Esophagus muscularis mucosa (tissue), 4 donors: Measurements from ENCODE around the gene RAB44. TPM values are rescaled to one million over a fixed set of nuclear protein-coding genes. Genes with fewer than 3 reads are reported as not detected.
A peak's percentile ranks its signal among the peaks of the same experiment; 100 is the strongest.

Experiments
- DNase-seq: peaks from one replicate; pipeline ENCODE4 v3.0.0-alpha.2; 2017; ENCODE audit errors: extremely low spot score
- H3K27ac ChIP-seq, 4 donors: fragments of 200-600 bp; sonication (generic); replicated peaks in 1 of 4; 1 replicate in 3 of 4; 2 replicates in 1 of 4; pipeline ENCODE4 v1.5.1; 2016 to 2019; ENCODE audit warnings: mild to moderate bottlenecking in 1 of 4
- H3K27me3 ChIP-seq, 4 donors: fragments of 200-600 bp; sonication (generic); one replicate each; pipeline versions ENCODE4 v1.5.1 to v1.6.0; 2016 to 2019
- H3K36me3 ChIP-seq, 4 donors: fragments of 200-600 bp; sonication (generic); one replicate each; pipeline ENCODE4 v1.5.1; 2016 to 2019
- H3K4me1 ChIP-seq, 4 donors: fragments of 200-600 bp; sonication (generic); one replicate each; pipeline ENCODE4 v1.5.1; 2016 to 2019
- H3K4me3 ChIP-seq, 4 donors: fragments of 200-600 bp; sonication (generic); 1 replicate in 2 of 4; 2 replicates in 2 of 4; pipeline ENCODE4 v1.5.1; 2016 to 2019; ENCODE audit warnings: mild to moderate bottlenecking in 4 of 4, moderate library complexity in 1 of 4
- H3K9me3 ChIP-seq, 4 donors: fragments of 200-600 bp; sonication (generic); 1 replicate in 3 of 4; 2 replicates in 1 of 4; pipeline ENCODE4 v1.5.1; 2016 to 2019
- CTCF ChIP-seq, 3 experiments: fragments of 200-600 bp in 2 of 3; fragments of 450-650 bp in 1 of 3; sonication (generic) in 2 of 3; IDR thresholded peaks; one replicate each; pipeline ENCODE4 v1.5.1; 2017 to 2019; ENCODE audit warnings: antibody characterized with exemption in 3 of 3, mild to moderate bottlenecking in 2 of 3, moderate library complexity in 1 of 3
- EP300 ChIP-seq: sonication (generic); formaldehyde crosslinking; IDR thresholded peaks from one replicate; pipeline ENCODE4 v1.6.1; 2017; ENCODE audit warnings: antibody characterized with exemption
- POLR2A ChIP-seq: fragments of 450-650 bp; IDR thresholded peaks from one replicate; pipeline ENCODE4 v1.6.1; 2017; ENCODE audit warnings: antibody characterized with exemption, moderate library complexity, mild to moderate bottlenecking, low read depth
- POLR2AphosphoS5 ChIP-seq, 2 donors: sonication (generic); formaldehyde crosslinking; IDR thresholded peaks; one replicate each; pipeline ENCODE4 v1.6.1; 2017; ENCODE audit warnings: antibody characterized with exemption in 2 of 2
- WGBS: methylation state at CpG from one replicate; pipeline ENCODE4 v1.1.5; 2018; 5-methylcytosine and 5-hydroxymethylcytosine counted together
- intact Hi-C: fragments of 100-400 bp; cut with DNase I; formaldehyde crosslinking; loops from one replicate; pipeline ENCODE4 v1.15.1; 2023
- total RNA-seq, 4 donors: library from RNA; depleted of rRNA; stranded (reverse); fragments of >200 nt; gene quantifications; one replicate each; pipeline versions ENCODE4 v1.1.0 to v1.2.1, GENCODE V29; 2016

RAB44 gene
- total RNA-seq, 4 donors from 2014 or later: 0.19 to 1.5 (median 0.94) TPM

GRCh38 chr6:36769183-36769675 is 71.6 kb downstream of the RAB44 start:
- H3K9me3 ChIP-seq: no peaks in the 10 kb centered on the region
- 37% methylated on average over 3 of the region's 7 CpGs for WGBS
- H3K27me3 ChIP-seq: no peaks in the 10 kb centered on the region
- no peak for DNase-seq
- no peaks in the 10 kb centered on the region for H3K36me3 ChIP-seq
- TF ChIP-seq POLR2AphosphoS5 (IDR thresholded peaks at IDR 0.05) (no peak), EP300 (no peak), CTCF (IDR thresholded peaks at IDR 0.05) (no peak), POLR2A (no peak)
- peak overlapping the region in 3 of 4 donors; percentile 28 to 65 (median 49) for H3K27ac ChIP-seq
- peaks cover 21 to 42% (median 38%) of the 10 kb centered on the region in 4 donors for H3K4me1 ChIP-seq
- intact Hi-C loops: loop anchor here (5.0 kb wide), 1 partner anchor 248 kb away; no protein-coding TSS in a partner anchor
- no peak overlapping the region for H3K4me3 ChIP-seq

GRCh38 chr6:36769676-36770499 is 72.3 kb downstream of the RAB44 start:
- Histone ChIP-seq H3K27ac (peak overlapping the region in 2 of 4 donors; percentile 49 to 65), H3K9me3 (no peaks in the 10 kb centered on the region), H3K4me1 (peaks cover 21 to 42% (median 38%) of the 10 kb centered on the region in 4 donors), H3K4me3 (no peak overlapping the region), H3K27me3 (no peaks in the 10 kb centered on the region), H3K36me3 (no peaks in the 10 kb centered on the region)
- 79% methylated on average over 8 of the region's 18 CpGs for WGBS
- intact Hi-C loops: loop anchor here (5.0 to 10.0 kb wide), 2 partner anchors 247 to 435 kb away; no protein-coding TSS in a partner anchor
- TF ChIP-seq CTCF (IDR thresholded peaks at IDR 0.05) (no peak), POLR2AphosphoS5 (IDR thresholded peaks at IDR 0.05) (no peak), EP300 (no peak)
- no peak for DNase-seq

GRCh38 chr6:36771145-36771544 is 73.5 kb downstream of the RAB44 start:
- Histone ChIP-seq H3K4me3 (no peak overlapping the region), H3K27me3 (no peaks in the 10 kb centered on the region), H3K9me3 (no peaks in the 10 kb centered on the region), H3K27ac (no peak overlapping the region), H3K36me3 (no peaks in the 10 kb centered on the region), H3K4me1 (peaks cover 16 to 31% (median 28%) of the 10 kb centered on the region in 4 donors)
- no peak for TF ChIP-seq EP300
- no peak for TF ChIP-seq CTCF (IDR thresholded peaks at IDR 0.05)
- TF ChIP-seq POLR2AphosphoS5 (IDR thresholded peaks at IDR 0.05): no peak
- DNase-seq: no peak
- WGBS: 86% methylated on average over 2 of the region's 2 CpGs
- intact Hi-C loops: loop anchor here (10.0 kb wide), 1 partner anchor 434 kb away; no protein-coding TSS in a partner anchor

- H3K36me3 ChIP-seq: no peaks in the 10 kb centered on the region
These were observed 74.8 kb downstream of the RAB44 start for GRCh38 chr6:36772397-36772796.

More at GRCh38 chr6:36772397-36772796, 74.8 kb downstream of the RAB44 start:
- Histone ChIP-seq H3K27me3 (no peaks in the 10 kb centered on the region), H3K4me3 (no peak overlapping the region), H3K9me3 (no peaks in the 10 kb centered on the region), H3K4me1 (peaks cover 16 to 26% (median 23%) of the 10 kb centered on the region in 4 donors), H3K27ac (no peak overlapping the region)
- no peak for DNase-seq
- no peak for TF ChIP-seq CTCF (IDR thresholded peaks at IDR 0.05)
- no peak for TF ChIP-seq POLR2AphosphoS5 (IDR thresholded peaks at IDR 0.05)
- TF ChIP-seq EP300: no peak
- TF ChIP-seq POLR2A: no peak
- 95% methylated on average over 8 of the region's 8 CpGs for WGBS
- intact Hi-C loops: loop anchor here (10.0 kb wide), 1 partner anchor 432 kb away; no protein-coding TSS in a partner anchor
